SK-N-MC (cell line): ENCODE results near the gene HEPACAM.

ENCODE experiments used
- DNase-seq: peaks from one replicate; pipeline ENCODE4 v3.0.0-alpha.2; 2011; ENCODE audit warnings: low read depth, low spot score
- H3K27ac ChIP-seq: fragments of 200-600 bp; sonication (generic); 2 replicates; pipeline ENCODE4 v1.5.1; 2016; ENCODE audit warnings: mixed run types
- H3K36me3 ChIP-seq: fragments of 200-600 bp; sonication (generic); 2 replicates; pipeline ENCODE4 v1.6.1; 2017; ENCODE audit warnings: antibody characterized with exemption, low read length, mixed read lengths; ENCODE audit not compliant: insufficient read depth
- H3K4me3 ChIP-seq: fragments of 200-600 bp; sonication (generic); 2 replicates; pipeline ENCODE4 v1.5.1; 2016
- H3K9ac ChIP-seq: fragments of 200-600 bp; sonication (generic); 2 replicates; pipeline ENCODE4 v1.8.0; 2017; ENCODE audit warnings: mixed run types, mixed read lengths; ENCODE audit not compliant: insufficient read length
- H3K9me3 ChIP-seq: fragments of 200-600 bp; sonication (generic); 2 replicates; pipeline ENCODE4 v1.6.1; 2017; ENCODE audit warnings: low read depth, mild to moderate bottlenecking, antibody characterized with exemption, low read length, moderate library complexity, mixed read lengths
- EZH2 ChIP-seq: fragments of 200-600 bp; sonication (generic); IDR thresholded peaks from one replicate; pipeline ENCODE4 v1.6.1; 2017; ENCODE audit warnings: antibody characterized with exemption
- FOXP2 ChIP-seq: optimal IDR thresholded peaks from 2 replicates; pipeline ENCODE3; 2011; ENCODE audit warnings: mild to moderate bottlenecking, moderate library complexity; ENCODE audit not compliant: insufficient read depth; ENCODE audit errors: extremely low read length, control extremely low read depth
- POLR2AphosphoS5 ChIP-seq: IDR thresholded peaks from 2 replicates; pipeline ENCODE4 v1.6.1; 2012; ENCODE audit warnings: mild to moderate bottlenecking, low read depth, low read length, borderline replicate concordance

HEPACAM gene

GRCh38 chr11:124937336-124937935 lies 1.6 kb upstream of the HEPACAM start:
- Histone ChIP-seq H3K27ac (no peak overlapping the region), H3K36me3 (no peaks in the 10 kb centered on the region), H3K4me3 (no peak overlapping the region), H3K9me3 (no peaks in the 10 kb centered on the region), H3K9ac (no peak overlapping the region)
- DNase-seq, result no peak
- no peak for TF ChIP-seq EZH2
- TF ChIP-seq FOXP2, result no peak
- no peak for TF ChIP-seq POLR2AphosphoS5

GRCh38 chr11:124934862-124935547 lies 842 bp downstream of the HEPACAM start:
- H3K36me3 ChIP-seq, result no peaks in the 10 kb centered on the region
- H3K27ac ChIP-seq, result no peak overlapping the region
- no peak overlapping the region for H3K4me3 ChIP-seq
- H3K9me3 ChIP-seq, result no peaks in the 10 kb centered on the region
- no peak for TF ChIP-seq POLR2AphosphoS5
- no peak for TF ChIP-seq FOXP2
- no peak for TF ChIP-seq EZH2
- no peak for DNase-seq
- H3K9ac ChIP-seq, result no peak overlapping the region

- no peak overlapping the region for H3K27ac ChIP-seq
- H3K36me3 ChIP-seq, result no peaks in the 10 kb centered on the region
- H3K4me3 ChIP-seq, result no peak overlapping the region
- no peak for DNase-seq
- H3K9me3 ChIP-seq, result no peaks in the 10 kb centered on the region
- TF ChIP-seq FOXP2 (no peak), EZH2 (no peak), POLR2AphosphoS5 (no peak)
- no peak overlapping the region for H3K9ac ChIP-seq
Measured at GRCh38 chr11:124930799-124931198, 5.0 kb downstream of the HEPACAM start.

- no peak for TF ChIP-seq POLR2AphosphoS5
- TF ChIP-seq EZH2, result no peak
- no peak for TF ChIP-seq FOXP2
Measured at GRCh38 chr11:124928942-124929665, 6.7 kb downstream of the HEPACAM start.

GRCh38 chr11:124923296-124923695 lies 12.6 kb downstream of the HEPACAM start:
- DNase-seq, result no peak
- H3K9me3 ChIP-seq, result no peaks in the 10 kb centered on the region
- TF ChIP-seq EZH2 (no peak), POLR2AphosphoS5 (no peak), FOXP2 (no peak)
- H3K4me3 ChIP-seq, result no peak overlapping the region
- H3K36me3 ChIP-seq, result no peaks in the 10 kb centered on the region
- H3K27ac ChIP-seq, result no peak overlapping the region
- H3K9ac ChIP-seq, result no peak overlapping the region

More at GRCh38 chr11:124928942-124929665, 6.7 kb downstream of the HEPACAM start:
- no peaks in the 10 kb centered on the region for H3K36me3 ChIP-seq
- DNase-seq, result no peak
- H3K9me3 ChIP-seq, result no peaks in the 10 kb centered on the region
- no peak overlapping the region for H3K27ac ChIP-seq
- H3K4me3 ChIP-seq, result no peak overlapping the region
- H3K9ac ChIP-seq, result no peak overlapping the region

- TF ChIP-seq FOXP2 (no peak), EZH2 (no peak), POLR2AphosphoS5 (no peak)
Measured at GRCh38 chr11:124922831-124923230, 13.0 kb downstream of the HEPACAM start.

GRCh38 chr11:124920870-124921609 lies 14.8 kb downstream of the HEPACAM start:
- Histone ChIP-seq H3K9me3 (no peaks in the 10 kb centered on the region), H3K36me3 (no peaks in the 10 kb centered on the region), H3K9ac (no peak overlapping the region), H3K27ac (no peak overlapping the region), H3K4me3 (no peak overlapping the region)
- TF ChIP-seq FOXP2 (no peak), POLR2AphosphoS5 (no peak), EZH2 (no peak)
- no peak for DNase-seq

More at GRCh38 chr11:124922831-124923230, 13.0 kb downstream of the HEPACAM start:
- H3K9me3 ChIP-seq, result no peaks in the 10 kb centered on the region
- no peak overlapping the region for H3K4me3 ChIP-seq
- no peak for DNase-seq
- H3K9ac ChIP-seq, result no peak overlapping the region
- H3K27ac ChIP-seq, result no peak overlapping the region
- H3K36me3 ChIP-seq, result no peaks in the 10 kb centered on the region

GRCh38 chr11:124920356-124920755 lies 15.5 kb downstream of the HEPACAM start:
- DNase-seq, result no peak
- TF ChIP-seq EZH2 (no peak), FOXP2 (no peak), POLR2AphosphoS5 (no peak)
- H3K4me3 ChIP-seq, result no peak overlapping the region
- no peaks in the 10 kb centered on the region for H3K36me3 ChIP-seq
- H3K9me3 ChIP-seq, result no peaks in the 10 kb centered on the region
- H3K27ac ChIP-seq, result no peak overlapping the region
- H3K9ac ChIP-seq, result no peak overlapping the region
